HG02970 (cell line): Measurements from ENCODE around the gene THAP7.

Source experiments
- ATAC-seq: cut with Tn5 transposase; IDR thresholded peaks from one replicate; pipeline ENCODE4 v1.9.1; 2021; ENCODE audit warnings: mild to moderate bottlenecking, moderate library complexity, moderate number of reproducible peaks; ENCODE audit not compliant: unreplicated experiment, low FRiP score

The THAP7 gene

GRCh38 chr22:21031545-21032036 is 29.7 kb upstream of the THAP7 start:
- no peak for ATAC-seq

- no peak for ATAC-seq
Observed at GRCh38 chr22:21030621-21031544, 29.0 kb upstream of the THAP7 start.

- ATAC-seq, result no peak
Observed at GRCh38 chr22:21030032-21030431, 28.1 kb upstream of the THAP7 start.

GRCh38 chr22:21029486-21030025 is 27.6 kb upstream of the THAP7 start:
- ATAC-seq, result no peak

- ATAC-seq, result no peak
Observed at GRCh38 chr22:21028277-21029251, 26.6 kb upstream of the THAP7 start.

GRCh38 chr22:21026783-21027692 is 25.1 kb upstream of the THAP7 start:
- ATAC-seq, result no peak

- no peak for ATAC-seq
Observed at GRCh38 chr22:21025763-21026755, 24.1 kb upstream of the THAP7 start.

GRCh38 chr22:21025266-21025665 is 23.3 kb upstream of the THAP7 start:
- no peak for ATAC-seq

GRCh38 chr22:21022955-21023614 is 21.2 kb upstream of the THAP7 start:
- no peak for ATAC-seq

- ATAC-seq, result no peak
Observed at GRCh38 chr22:21022507-21022906, 20.6 kb upstream of the THAP7 start.

- no peak for ATAC-seq
Observed at GRCh38 chr22:21020802-21021429, 19.0 kb upstream of the THAP7 start.

GRCh38 chr22:21018314-21018713 is 16.4 kb upstream of the THAP7 start:
- no peak for ATAC-seq

- no peak for ATAC-seq
Observed at GRCh38 chr22:21016644-21017420, 14.9 kb upstream of the THAP7 start.

GRCh38 chr22:21015466-21016006 is 13.6 kb upstream of the THAP7 start:
- no peak for ATAC-seq

- no peak for ATAC-seq
Observed at GRCh38 chr22:21014726-21015465, 13.0 kb upstream of the THAP7 start, which contains the start of gene P2RX6. P2RX6 (plus strand) TSS chr22:21015165; CDS start chr22:21015175, 10 bp downstream.
